Caco-2 (cell line): ENCODE measurements around the gene TEKTIP1. TPM values are rescaled to one million over a fixed set of nuclear protein-coding genes. Genes with fewer than 3 reads are reported as not detected.

Source experiments
- BruUV-seq: library from RNA; stranded (reverse); fragments of 400-500 nt; replicated peaks from 2 replicates; lab custom pipeline; 2021; lab: Mats Ljungman, UMichigan
- CTCF ChIA-PET: fragments of 300-600 bp; sonication (Branson Sonifier 250); formaldehyde crosslinking; loops from one replicate; lab custom pipeline; 2022; ENCODE audit warnings: antibody characterized with exemption; lab: Charles Lee
- POLR2A ChIA-PET: fragments of 300-600 bp; sonication (Branson Sonifier 250); formaldehyde crosslinking; loops from one replicate; lab custom pipeline; 2022; ENCODE audit warnings: antibody characterized with exemption; lab: Charles Lee
- DNase-seq, 2 experiments: peaks; one replicate each; pipeline versions ENCODE4 v3.0.0 to v3.0.0-alpha.2; 2020 to 2022
- H3K27me3 ChIP-seq: replicated peaks from 2 replicates; pipeline ENCODE4 v1.6.0; 2011; ENCODE audit warnings: low read length; ENCODE audit not compliant: control insufficient read depth, insufficient read depth
- H3K36me3 ChIP-seq: 2 replicates; pipeline ENCODE4 v1.5.1; 2011; ENCODE audit warnings: low read length; ENCODE audit not compliant: control insufficient read depth, insufficient read depth
- H3K4me1 ChIP-seq: fragments of 250-450 bp; sonication (Bioruptor Pico); 2 replicates; pipeline ENCODE4 v1.5.1; 2020; ENCODE audit warnings: mild to moderate bottlenecking
- H3K4me3 ChIP-seq: 2 replicates; pipeline ENCODE4 v1.5.1; 2011; ENCODE audit warnings: low read depth, mild to moderate bottlenecking, control low read depth, low read length
- H3K9me3 ChIP-seq: fragments of 250-450 bp; sonication (Bioruptor Pico); 2 replicates; pipeline ENCODE4 v1.5.1; 2020; ENCODE audit warnings: mild to moderate bottlenecking, moderate library complexity
- H3K27ac Mint-ChIP-seq: one replicate; pipeline ENCODE4 v1.8.0; 2022; ENCODE audit warnings: mixed read lengths; ENCODE audit not compliant: unreplicated experiment
- H3K27me3 Mint-ChIP-seq: one replicate; pipeline ENCODE4 v1.8.0; 2022; ENCODE audit warnings: mixed read lengths; ENCODE audit not compliant: insufficient read depth, unreplicated experiment
- H3K36me3 Mint-ChIP-seq: one replicate; pipeline ENCODE4 v1.8.0; 2022; ENCODE audit warnings: mild to moderate bottlenecking, mixed read lengths; ENCODE audit not compliant: insufficient read depth, unreplicated experiment
- H3K4me1 Mint-ChIP-seq: one replicate; pipeline ENCODE4 v1.8.0; 2022; ENCODE audit warnings: low read depth, mixed read lengths; ENCODE audit not compliant: unreplicated experiment
- H3K4me3 Mint-ChIP-seq: one replicate; pipeline ENCODE4 v1.8.0; 2022; ENCODE audit warnings: mild to moderate bottlenecking, moderate library complexity, mixed read lengths; ENCODE audit not compliant: unreplicated experiment
- H3K9me3 Mint-ChIP-seq: one replicate; pipeline ENCODE4 v1.8.0; 2022; ENCODE audit warnings: mixed read lengths; ENCODE audit not compliant: unreplicated experiment
- intact Hi-C: fragments of 100-400 bp; cut with micrococcal nuclease; formaldehyde crosslinking; loops from one replicate; pipeline ENCODE4 v1.10.0; 2022; ENCODE audit not compliant: unreplicated experiment
- total RNA-seq: library from RNA; stranded (reverse); gene quantifications from 2 replicates; pipeline ENCODE4 v1.2.3, GENCODE V29; 2022
- TF ChIP-seq, protein P1 (sequence below), 2 experiments: fragments of 200-600 bp in 1 of 2; IDR thresholded peaks; 1 replicate in 1 of 2; 2 replicates in 1 of 2; pipeline versions ENCODE4 v1.5.1 to v1.8.0; 2011 to 2022; ENCODE audit warnings: antibody characterized with exemption in 1 of 2, control low read depth in 1 of 2, inconsistent platforms in 1 of 2, low read depth in 1 of 2, low read length in 1 of 2, mild to moderate bottlenecking in 1 of 2, moderate library complexity in 1 of 2; ENCODE audit not compliant: insufficient read depth in 1 of 2, severe bottlenecking in 1 of 2, unreplicated experiment in 1 of 2

Gene TEKTIP1
- total RNA-seq, 1 experiment from 2014 or later, result 1.5 TPM

DNA sequence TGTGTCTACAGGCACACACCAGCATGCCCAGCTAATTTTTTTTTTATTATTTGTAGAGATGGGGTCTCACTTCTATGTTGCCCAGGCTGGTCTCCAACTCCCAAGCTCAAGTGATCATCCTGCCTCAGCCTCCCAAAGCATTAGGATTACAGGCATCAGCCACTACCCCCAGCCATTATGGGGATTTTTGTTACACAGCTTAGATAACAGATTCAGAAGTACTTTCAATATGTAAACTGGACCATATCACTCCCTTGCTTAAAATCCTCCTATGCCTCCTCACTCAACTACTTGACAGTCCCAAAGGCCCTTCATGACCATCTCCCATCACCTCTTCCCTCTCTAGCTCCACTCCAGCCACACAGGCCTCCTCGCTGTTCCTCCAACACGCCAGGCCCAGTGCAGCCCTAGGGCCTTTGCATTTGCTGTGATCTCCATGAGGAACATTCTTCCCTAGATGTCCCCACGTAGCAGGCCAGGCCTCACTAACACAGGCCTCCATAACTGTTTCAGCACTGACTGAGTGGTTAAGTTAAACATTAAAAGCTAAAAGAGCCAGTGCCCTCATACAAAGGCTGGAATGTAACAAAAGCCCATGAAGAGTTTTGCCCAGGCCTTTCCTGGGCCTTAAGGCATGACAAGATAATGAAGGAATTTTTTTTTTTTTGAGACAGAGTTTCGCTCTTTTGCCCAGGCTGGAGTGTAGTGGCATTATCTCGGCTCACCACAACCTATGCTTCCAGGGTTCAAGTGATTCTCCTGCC lies 41.0 kb upstream of the TEKTIP1 start:
- no peaks in the 10 kb centered on the region for H3K36me3 ChIP-seq
- Mint-ChIP-seq H3K36me3 (peaks cover 42% of the 10 kb centered on the region), H3K4me3 (peak overlapping the region; percentile 35), H3K9me3 (no peaks in the 10 kb centered on the region), H3K27ac (no peak overlapping the region), H3K4me1 (peaks cover 11% of the 10 kb centered on the region), H3K27me3 (no peaks in the 10 kb centered on the region)
- no TSS peak for BruUV-seq
- no peak overlapping the region for H3K4me3 ChIP-seq
- H3K4me1 ChIP-seq, result peaks cover 4% of the 10 kb centered on the region; the same call in 1 of the 2 replicates
- intact Hi-C loops, result loop anchor here (1.0 kb wide), 1 partner anchor 7 kb away; no protein-coding TSS in a partner anchor
- DNase-seq, result no peak
- ChIA-PET POLR2A (no interaction called here), CTCF (no interaction called here)
- TF ChIP-seq, protein P1, sequence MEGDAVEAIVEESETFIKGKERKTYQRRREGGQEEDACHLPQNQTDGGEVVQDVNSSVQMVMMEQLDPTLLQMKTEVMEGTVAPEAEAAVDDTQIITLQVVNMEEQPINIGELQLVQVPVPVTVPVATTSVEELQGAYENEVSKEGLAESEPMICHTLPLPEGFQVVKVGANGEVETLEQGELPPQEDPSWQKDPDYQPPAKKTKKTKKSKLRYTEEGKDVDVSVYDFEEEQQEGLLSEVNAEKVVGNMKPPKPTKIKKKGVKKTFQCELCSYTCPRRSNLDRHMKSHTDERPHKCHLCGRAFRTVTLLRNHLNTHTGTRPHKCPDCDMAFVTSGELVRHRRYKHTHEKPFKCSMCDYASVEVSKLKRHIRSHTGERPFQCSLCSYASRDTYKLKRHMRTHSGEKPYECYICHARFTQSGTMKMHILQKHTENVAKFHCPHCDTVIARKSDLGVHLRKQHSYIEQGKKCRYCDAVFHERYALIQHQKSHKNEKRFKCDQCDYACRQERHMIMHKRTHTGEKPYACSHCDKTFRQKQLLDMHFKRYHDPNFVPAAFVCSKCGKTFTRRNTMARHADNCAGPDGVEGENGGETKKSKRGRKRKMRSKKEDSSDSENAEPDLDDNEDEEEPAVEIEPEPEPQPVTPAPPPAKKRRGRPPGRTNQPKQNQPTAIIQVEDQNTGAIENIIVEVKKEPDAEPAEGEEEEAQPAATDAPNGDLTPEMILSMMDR (IDR thresholded peaks at IDR 0.05; ENCODE audit: insufficient read depth in 1 of 2, low read depth in 1 of 2, low read length in 1 of 2, severe bottlenecking in 1 of 2, unreplicated experiment in 1 of 2), result no peak
- H3K9me3 ChIP-seq, result no peaks in the 10 kb centered on the region
- H3K27me3 ChIP-seq, result no peaks in the 10 kb centered on the region

DNA sequence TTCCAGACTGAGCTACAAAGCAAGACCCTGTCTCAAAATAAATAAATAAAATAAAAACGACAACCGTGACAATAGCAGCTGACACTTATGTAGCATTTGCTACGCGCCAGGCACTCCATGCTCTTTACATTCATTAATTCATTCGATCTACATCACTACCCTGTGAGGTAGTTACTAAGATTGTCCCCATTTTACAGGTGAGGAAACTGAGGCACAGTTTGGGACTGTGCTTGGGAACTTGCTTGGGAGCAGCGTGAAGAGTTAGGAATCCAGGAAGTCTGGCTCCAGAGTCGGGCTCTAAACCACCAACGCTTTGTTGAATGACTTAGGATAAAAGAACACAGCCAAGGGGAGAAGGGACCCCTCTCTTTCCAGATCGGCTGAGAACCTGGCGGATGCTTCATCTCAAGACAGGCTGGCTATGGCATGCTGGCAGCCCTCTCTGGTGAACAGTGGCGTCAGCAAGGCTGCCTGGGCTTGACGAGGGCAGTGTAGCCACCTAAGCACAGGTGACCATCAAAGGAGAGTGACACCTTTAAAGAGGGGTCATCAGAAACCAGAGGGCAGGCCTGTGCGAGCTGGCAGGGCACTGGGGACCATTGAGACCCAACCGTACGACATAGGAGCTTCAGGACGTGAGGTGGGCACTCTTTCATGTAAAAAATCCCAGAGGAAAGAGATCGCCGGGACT lies 39.1 kb upstream of the TEKTIP1 start:
- Mint-ChIP-seq H3K36me3 (peaks cover 33% of the 10 kb centered on the region), H3K27me3 (no peaks in the 10 kb centered on the region), H3K4me1 (peaks cover 11% of the 10 kb centered on the region), H3K9me3 (no peaks in the 10 kb centered on the region), H3K27ac (peak overlapping the region; percentile 98), H3K4me3 (peak overlapping the region; percentile 87)
- TF ChIP-seq, protein P1 (IDR thresholded peaks at IDR 0.05; ENCODE audit: insufficient read depth in 1 of 2, low read depth in 1 of 2, low read length in 1 of 2, severe bottlenecking in 1 of 2, unreplicated experiment in 1 of 2), result no peak
- no peaks in the 10 kb centered on the region for H3K27me3 ChIP-seq
- intact Hi-C loops, result no loop called here
- no peak for DNase-seq
- CTCF ChIA-PET, result interaction anchor here (0.6 to 1.2 kb wide), 2 partner anchors 15 to 1278 kb away, joined by 3 to 9 read pairs; no protein-coding TSS in a partner anchor
- BruUV-seq, result TSS peak; percentile 65
- no peaks in the 10 kb centered on the region for H3K9me3 ChIP-seq
- peak overlapping the region; percentile 71 for H3K4me3 ChIP-seq
- POLR2A ChIA-PET, result interaction anchor here (0.6 kb wide), 1 partner anchor 119 kb away, joined by 6 read pairs; no protein-coding TSS in a partner anchor
- peaks cover 4% of the 10 kb centered on the region; the same call in 1 of the 2 replicates for H3K4me1 ChIP-seq
- H3K36me3 ChIP-seq, result no peaks in the 10 kb centered on the region

DNA sequence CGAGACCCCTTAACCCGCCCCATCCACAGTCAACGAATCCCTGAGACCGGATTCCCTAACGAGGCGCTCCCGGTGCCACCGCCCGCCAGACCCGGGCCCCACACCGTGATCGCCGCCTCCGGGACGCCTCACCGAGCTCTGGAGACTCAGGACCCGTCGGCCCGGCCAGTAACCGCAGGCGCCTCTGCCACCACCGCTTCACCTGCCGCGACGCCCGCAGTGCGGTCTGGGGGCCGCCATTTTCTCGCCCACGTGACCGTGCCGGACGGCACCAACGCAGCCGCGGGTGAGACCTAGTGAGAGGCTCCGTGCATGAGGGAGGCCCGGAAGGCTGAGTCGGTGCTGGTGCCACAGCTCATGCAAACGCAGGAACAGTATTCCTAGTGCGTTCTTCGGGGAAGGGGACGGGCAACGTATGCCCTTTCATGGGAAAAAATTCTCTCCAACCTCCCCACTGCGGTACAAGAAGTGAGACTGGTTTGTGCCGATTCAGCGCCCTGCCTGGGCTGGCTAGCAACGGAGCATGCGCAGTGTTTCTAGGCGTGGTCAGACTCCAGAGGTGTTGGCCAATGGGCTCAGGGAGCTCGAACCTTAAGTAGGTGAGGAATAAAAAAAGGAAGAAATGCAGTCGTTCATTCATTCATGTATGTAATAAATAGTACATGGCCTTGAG lies 38.4 kb upstream of the TEKTIP1 start, which contains the start of gene DOHH:
DOHH (minus strand) TSS at position 246 of the 673 bp plus-strand sequence. CDS start 3,860 bp downstream, outside the sequence.
- peaks cover 11% of the 10 kb centered on the region for H3K4me1 Mint-ChIP-seq
- no peaks in the 10 kb centered on the region for H3K27me3 Mint-ChIP-seq
- peak within 1 kb of the TSS; percentile 98 for H3K27ac Mint-ChIP-seq
- POLR2A ChIA-PET, result interaction anchor here (0.6 to 1.1 kb wide), 3 partner anchors 120 to 550 kb away, joined by 3 to 6 read pairs (median 5); no protein-coding TSS in a partner anchor
- no peaks in the 10 kb centered on the region for H3K27me3 ChIP-seq
- intact Hi-C loops, result no loop called here
- peak within 1 kb of the TSS; percentile 71 for H3K4me3 ChIP-seq
- no peaks in the 10 kb centered on the region for H3K9me3 Mint-ChIP-seq
- peak; percentile 94 to 96 for DNase-seq
- CTCF ChIA-PET, result interaction anchor here (1.2 kb wide), 2 partner anchors 15 to 71 kb away, joined by 3 to 9 read pairs; no protein-coding TSS in a partner anchor
- no TSS peak for BruUV-seq
- H3K36me3 ChIP-seq, result no peaks in the 10 kb centered on the region
- TF ChIP-seq, protein P1 (IDR thresholded peaks at IDR 0.05; ENCODE audit: insufficient read depth in 1 of 2, low read depth in 1 of 2, low read length in 1 of 2, severe bottlenecking in 1 of 2, unreplicated experiment in 1 of 2), result no peak
- H3K36me3 Mint-ChIP-seq, result peaks cover 33% of the 10 kb centered on the region
- peaks cover 4% of the 10 kb centered on the region; the same call in 1 of the 2 replicates for H3K4me1 ChIP-seq
- peak within 1 kb of the TSS; percentile 87 for H3K4me3 Mint-ChIP-seq
- H3K9me3 ChIP-seq, result no peaks in the 10 kb centered on the region
